ENCODE data around the gene AQP6. TPM values are rescaled to one million over a fixed set of nuclear protein-coding genes. Genes with fewer than 3 reads are reported as not detected.

AQP6 gene
- total RNA-seq, 6 experiments from 2014 or later: 0.31 to 0.34 TPM; not detected in 4

GRCh38 chr12:49925433-49926204, 47.1 kb upstream of the AQP6 start:
- Histone ChIP-seq H3K9me3 (no peaks in the 10 kb centered on the region), H3K4me3 (no peak overlapping the region), H3K4me1 (no peaks in the 10 kb centered on the region), H3K27ac (no peak overlapping the region), H3K27me3 (no peaks in the 10 kb centered on the region), H3K36me3 (no peaks in the 10 kb centered on the region)
- 65% methylated on average over 3 of the region's 11 CpGs for WGBS (ENCODE audit: insufficient coverage, low coverage, low lambda C conversion rate, missing lambda C conversion rate)
- ATAC-seq (no peak), DNase-seq (no peak)
- no peak for TF ChIP-seq CTCF (IDR thresholded peaks at IDR 0.05)
- TF ChIP-seq POLR2A (IDR thresholded peaks at IDR 0.05): no peak
- intact Hi-C loops (cut with DNase I): no loop called here

- no peak overlapping the region for H3K4me3 ChIP-seq
- H3K4me1 ChIP-seq: no peaks in the 10 kb centered on the region
- DNase-seq (no peak), ATAC-seq (no peak)
- no peak for TF ChIP-seq CTCF (IDR thresholded peaks at IDR 0.05)
- no peak for TF ChIP-seq POLR2A (IDR thresholded peaks at IDR 0.05)
- intact Hi-C loops (cut with DNase I): no loop called here
- 74% methylated on average over 4 of the region's 6 CpGs for WGBS (ENCODE audit: insufficient coverage, low coverage, low lambda C conversion rate, missing lambda C conversion rate)
- H3K9me3 ChIP-seq: no peaks in the 10 kb centered on the region
- H3K27me3 ChIP-seq: no peaks in the 10 kb centered on the region
- no peak overlapping the region for H3K27ac ChIP-seq
- no peaks in the 10 kb centered on the region for H3K36me3 ChIP-seq
Observed at GRCh38 chr12:49928471-49928870, 44.3 kb upstream of the AQP6 start.

GRCh38 chr12:49929581-49929980, 43.2 kb upstream of the AQP6 start:
- Histone ChIP-seq H3K27me3 (no peaks in the 10 kb centered on the region), H3K4me1 (no peaks in the 10 kb centered on the region), H3K36me3 (no peaks in the 10 kb centered on the region), H3K4me3 (no peak overlapping the region), H3K9me3 (no peaks in the 10 kb centered on the region), H3K27ac (no peak overlapping the region)
- 47% methylated on average over 3 of the region's 7 CpGs for WGBS (ENCODE audit: insufficient coverage, low coverage, low lambda C conversion rate, missing lambda C conversion rate)
- TF ChIP-seq CTCF (IDR thresholded peaks at IDR 0.05) (no peak), POLR2A (IDR thresholded peaks at IDR 0.05) (no peak)
- ATAC-seq: no peak
- no peak for DNase-seq
- intact Hi-C loops (cut with DNase I): no loop called here

GRCh38 chr12:49930515-49931288, 42.0 kb upstream of the AQP6 start:
- TF ChIP-seq POLR2A (IDR thresholded peaks at IDR 0.05): no peak
- TF ChIP-seq CTCF (IDR thresholded peaks at IDR 0.05): no peak
- ATAC-seq: peak in 1 of 4 donors; percentile 70

More at GRCh38 chr12:49930515-49931288, 42.0 kb upstream of the AQP6 start:
- Histone ChIP-seq H3K27me3 (no peaks in the 10 kb centered on the region), H3K4me3 (no peak overlapping the region), H3K36me3 (no peaks in the 10 kb centered on the region), H3K27ac (no peak overlapping the region), H3K4me1 (no peaks in the 10 kb centered on the region), H3K9me3 (no peaks in the 10 kb centered on the region)
- DNase-seq: no peak
- intact Hi-C loops (cut with DNase I): no loop called here
- 60% methylated on average over 3 of the region's 3 CpGs for WGBS (ENCODE audit: insufficient coverage, low coverage, low lambda C conversion rate, missing lambda C conversion rate)

All from right lobe of liver (tissue), 6 donors.